Stimulated activated naive CD8-positive, alpha-beta T cell treated with anti-CD3 and anti-CD28 coated beads, Interleukin-15, Interleukin-2, amounts not matched to agents 100 ng/mL and 50 ng/mL, for 24 hours (primary cell): ENCODE results near the gene HLF.

ENCODE experiments used
- H3K27ac Mint-ChIP-seq: one replicate; pipeline ENCODE4 v1.8.0; 2021; ENCODE audit warnings: mild to moderate bottlenecking, mixed read lengths
- H3K27me3 Mint-ChIP-seq: one replicate; pipeline ENCODE4 v1.8.0; 2021; ENCODE audit warnings: mixed read lengths
- H3K36me3 Mint-ChIP-seq: one replicate; pipeline ENCODE4 v1.8.0; 2021; ENCODE audit warnings: low read depth, mixed read lengths
- H3K4me1 Mint-ChIP-seq: one replicate; pipeline ENCODE4 v1.8.0; 2021; ENCODE audit warnings: low read depth, mixed read lengths
- H3K4me3 Mint-ChIP-seq: one replicate; pipeline ENCODE4 v1.8.0; 2021; ENCODE audit warnings: mild to moderate bottlenecking, mixed read lengths
- H3K9me3 Mint-ChIP-seq: one replicate; pipeline ENCODE4 v1.8.0; 2021; ENCODE audit warnings: mixed read lengths

HLF gene

DNA sequence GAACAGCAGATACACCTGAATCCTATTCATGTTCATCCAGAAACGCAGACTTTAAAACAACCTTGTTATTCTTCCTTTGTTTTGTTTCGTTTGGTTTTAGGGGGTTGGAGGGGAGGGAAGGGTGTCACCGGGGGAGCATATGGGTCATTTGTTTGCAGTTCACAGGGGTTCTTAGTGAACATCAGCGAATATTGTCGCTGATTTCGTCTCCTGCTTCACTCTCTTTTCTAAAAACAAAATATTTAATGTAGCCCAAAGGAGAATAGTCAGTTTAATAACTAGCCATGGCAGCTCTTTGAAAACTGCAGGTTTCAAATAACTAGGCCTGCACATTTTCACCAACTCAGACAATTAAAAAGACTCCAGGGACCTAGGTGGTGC lies 37.6 kb downstream of the HLF start:
- Mint-ChIP-seq H3K4me1 (no peaks in the 10 kb centered on the region), H3K27ac (no peak overlapping the region)

DNA sequence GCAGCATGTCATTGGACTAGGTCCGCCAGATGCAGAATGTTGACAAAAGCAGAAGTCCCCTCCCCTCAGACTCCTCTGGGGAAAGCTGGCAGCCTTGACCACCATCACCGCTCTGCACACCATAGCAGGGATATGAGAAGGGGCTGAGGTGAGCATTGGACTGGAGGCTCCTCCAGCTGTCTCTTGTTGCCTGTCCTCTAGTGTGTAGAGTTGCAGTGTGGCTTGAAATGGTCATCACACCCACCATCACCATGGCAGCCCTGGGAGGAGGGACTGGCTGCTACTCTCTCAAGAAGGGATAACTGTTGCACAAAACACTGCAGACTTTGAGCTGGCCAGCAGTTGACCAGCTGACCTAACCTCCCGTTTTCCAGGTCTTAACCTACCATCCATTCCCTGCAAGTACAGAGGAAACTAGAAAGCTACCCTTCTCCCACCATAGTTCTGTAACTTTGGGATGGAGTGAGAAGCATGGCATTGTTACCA lies 38.3 kb downstream of the HLF start:
- Mint-ChIP-seq H3K27ac (no peak overlapping the region), H3K27me3 (peaks cover 14% of the 10 kb centered on the region), H3K9me3 (no peaks in the 10 kb centered on the region), H3K4me1 (no peaks in the 10 kb centered on the region), H3K4me3 (no peak overlapping the region), H3K36me3 (no peaks in the 10 kb centered on the region)

More for the DNA sequence above, 37.6 kb downstream of the HLF start:
- H3K36me3 Mint-ChIP-seq = no peaks in the 10 kb centered on the region
- no peaks in the 10 kb centered on the region for H3K9me3 Mint-ChIP-seq
- peaks cover 8% of the 10 kb centered on the region for H3K27me3 Mint-ChIP-seq
- no peak overlapping the region for H3K4me3 Mint-ChIP-seq

GRCh38 chr17:55303701-55304145 lies 39.0 kb downstream of the HLF start:
- Mint-ChIP-seq H3K4me1 (no peaks in the 10 kb centered on the region), H3K27me3 (peaks cover 18% of the 10 kb centered on the region), H3K27ac (no peak overlapping the region), H3K36me3 (no peaks in the 10 kb centered on the region), H3K4me3 (no peak overlapping the region), H3K9me3 (no peaks in the 10 kb centered on the region)

DNA sequence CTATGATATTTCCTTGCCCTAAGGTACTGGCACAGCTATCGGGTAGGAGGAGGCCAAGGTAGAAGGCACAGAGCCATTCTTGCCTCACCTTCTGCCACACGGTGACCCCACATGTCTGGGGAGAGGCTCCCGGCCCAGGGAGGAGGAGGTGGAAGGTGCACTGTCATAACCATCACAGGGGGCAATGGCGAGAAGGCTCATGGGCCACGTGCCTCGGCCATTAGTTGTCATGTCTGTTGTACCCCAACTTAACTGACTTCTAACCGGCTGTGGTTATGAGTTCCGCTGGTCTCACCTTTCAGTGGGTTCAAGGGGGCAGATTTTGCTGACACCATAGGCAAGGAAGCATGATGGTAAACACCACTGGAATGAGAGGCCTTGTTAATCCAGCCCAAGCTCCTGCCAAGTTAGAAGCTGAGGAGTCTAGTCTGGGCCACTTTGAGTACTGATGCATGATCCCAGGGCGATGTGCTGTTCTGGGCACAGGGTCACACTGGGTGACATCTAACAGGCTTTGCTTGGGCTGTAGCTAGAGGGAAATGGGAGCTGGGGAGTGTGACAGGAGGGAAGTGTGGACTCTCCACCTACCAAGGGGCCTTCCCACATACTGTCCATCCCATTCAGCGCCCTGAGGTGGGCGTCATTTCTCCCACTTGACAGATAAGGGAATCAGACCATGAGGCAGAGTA lies 39.6 kb downstream of the HLF start:
- H3K4me3 Mint-ChIP-seq = no peak overlapping the region
- H3K36me3 Mint-ChIP-seq = no peaks in the 10 kb centered on the region
- H3K4me1 Mint-ChIP-seq = no peaks in the 10 kb centered on the region
- peaks cover 20% of the 10 kb centered on the region for H3K27me3 Mint-ChIP-seq
- no peak overlapping the region for H3K27ac Mint-ChIP-seq
- no peaks in the 10 kb centered on the region for H3K9me3 Mint-ChIP-seq

- Mint-ChIP-seq H3K27ac (no peak overlapping the region), H3K27me3 (peaks cover 21% of the 10 kb centered on the region), H3K36me3 (no peaks in the 10 kb centered on the region), H3K4me3 (no peak overlapping the region), H3K9me3 (no peaks in the 10 kb centered on the region), H3K4me1 (no peaks in the 10 kb centered on the region)
Measured at GRCh38 chr17:55305321-55306087, 40.7 kb downstream of the HLF start.

GRCh38 chr17:55307879-55308278 lies 43.1 kb downstream of the HLF start:
- Mint-ChIP-seq H3K4me3 (no peak overlapping the region), H3K36me3 (no peaks in the 10 kb centered on the region), H3K4me1 (no peaks in the 10 kb centered on the region), H3K9me3 (no peaks in the 10 kb centered on the region), H3K27ac (no peak overlapping the region), H3K27me3 (peaks cover 23% of the 10 kb centered on the region)

- peaks cover 30% of the 10 kb centered on the region for H3K27me3 Mint-ChIP-seq
- no peak overlapping the region for H3K4me3 Mint-ChIP-seq
- H3K27ac Mint-ChIP-seq = no peak overlapping the region
Measured at GRCh38 chr17:55308613-55309391, 44.0 kb downstream of the HLF start.

GRCh38 chr17:55311767-55312375 lies 47.1 kb downstream of the HLF start:
- Mint-ChIP-seq H3K9me3 (no peaks in the 10 kb centered on the region), H3K27me3 (peaks cover 25% of the 10 kb centered on the region), H3K27ac (no peak overlapping the region), H3K4me3 (no peak overlapping the region), H3K4me1 (peaks cover 9% of the 10 kb centered on the region), H3K36me3 (no peaks in the 10 kb centered on the region)

More at GRCh38 chr17:55308613-55309391, 44.0 kb downstream of the HLF start:
- Mint-ChIP-seq H3K36me3 (no peaks in the 10 kb centered on the region), H3K9me3 (no peaks in the 10 kb centered on the region), H3K4me1 (no peaks in the 10 kb centered on the region)

DNA sequence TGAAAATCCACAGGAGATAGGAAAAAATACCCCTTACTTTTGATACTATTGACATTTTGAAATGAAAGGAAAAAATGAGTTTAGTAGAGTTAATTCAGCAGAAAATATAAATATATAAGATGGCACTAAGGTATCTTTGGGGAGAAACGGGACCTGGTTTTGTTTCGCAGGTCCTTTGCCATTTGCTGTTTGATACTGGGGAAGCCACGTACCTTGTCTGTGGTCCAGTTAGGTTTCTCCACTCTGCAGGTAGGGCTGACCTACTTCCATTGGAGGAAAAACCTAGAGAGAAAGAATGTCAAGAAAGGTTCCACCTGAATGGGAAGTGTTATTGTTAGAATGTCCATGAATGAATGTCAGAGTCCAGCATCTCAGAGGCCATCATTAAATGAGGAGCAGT lies 48.1 kb downstream of the HLF start:
- Mint-ChIP-seq H3K27me3 (peaks cover 17% of the 10 kb centered on the region), H3K9me3 (no peaks in the 10 kb centered on the region), H3K27ac (no peak overlapping the region), H3K36me3 (no peaks in the 10 kb centered on the region), H3K4me1 (peaks cover 9% of the 10 kb centered on the region), H3K4me3 (no peak overlapping the region)

DNA sequence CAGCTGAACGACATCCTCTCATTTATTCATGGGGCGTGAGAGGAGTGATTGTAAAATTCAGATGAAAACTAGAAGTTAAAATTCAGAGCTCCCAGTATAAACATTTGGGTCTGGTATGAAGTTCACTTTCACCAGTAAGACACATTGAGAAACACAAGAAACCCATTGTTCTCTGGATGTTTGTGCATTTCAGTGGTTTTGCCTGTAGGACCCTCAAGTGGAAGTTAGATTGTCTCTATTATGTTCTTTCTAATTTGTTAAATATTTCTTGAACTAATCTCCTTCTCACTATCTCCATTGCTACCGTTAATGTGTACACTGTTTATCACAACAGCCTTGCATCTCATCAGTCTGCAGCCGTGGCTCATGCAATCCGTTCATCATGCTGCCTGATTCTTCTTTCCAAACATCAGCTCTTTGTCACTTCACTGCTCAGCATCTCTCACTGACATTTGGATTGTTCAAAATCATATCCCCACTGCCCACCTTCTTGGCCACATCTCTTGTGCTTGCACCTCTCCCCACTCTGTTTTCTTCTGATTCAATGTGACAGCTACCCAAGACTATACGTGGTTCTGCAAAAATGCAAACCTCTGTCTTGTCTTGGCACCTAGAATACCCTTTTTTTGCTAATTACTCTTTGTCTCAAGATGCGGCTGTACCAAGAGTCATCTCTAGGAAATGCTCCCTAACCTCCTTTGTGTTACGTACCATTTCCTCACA lies 49.5 kb downstream of the HLF start:
- Mint-ChIP-seq H3K9me3 (no peaks in the 10 kb centered on the region), H3K4me3 (no peak overlapping the region), H3K4me1 (peaks cover 9% of the 10 kb centered on the region), H3K27ac (no peak overlapping the region), H3K36me3 (no peaks in the 10 kb centered on the region), H3K27me3 (peaks cover 11% of the 10 kb centered on the region)

GRCh38 chr17:55314784-55315491 lies 50.2 kb downstream of the HLF start:
- Mint-ChIP-seq H3K36me3 (no peaks in the 10 kb centered on the region), H3K9me3 (no peaks in the 10 kb centered on the region), H3K27ac (no peak overlapping the region), H3K4me1 (peaks cover 9% of the 10 kb centered on the region), H3K4me3 (no peak overlapping the region), H3K27me3 (peaks cover 9% of the 10 kb centered on the region)

DNA sequence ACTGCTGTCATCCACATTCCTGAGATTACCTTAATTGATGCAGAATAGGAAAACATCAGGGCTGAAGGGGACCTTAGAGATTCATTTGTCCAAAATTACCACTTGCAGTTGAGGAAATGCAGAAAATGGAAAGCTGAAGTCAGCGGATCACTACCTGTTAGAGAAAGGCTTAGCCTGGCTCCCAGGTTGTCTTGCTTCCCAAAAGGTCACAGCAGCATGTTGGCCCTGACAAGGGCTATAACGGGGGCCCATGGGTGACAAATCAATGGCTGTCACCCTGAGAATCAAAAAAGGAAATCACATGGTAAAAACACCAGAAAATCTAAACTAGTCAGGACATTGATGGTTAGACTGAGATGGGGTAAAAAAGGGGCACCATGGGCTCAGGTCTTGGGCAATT lies 51.7 kb downstream of the HLF start:
- peaks cover 9% of the 10 kb centered on the region for H3K4me1 Mint-ChIP-seq
- no peaks in the 10 kb centered on the region for H3K9me3 Mint-ChIP-seq
- peaks cover 9% of the 10 kb centered on the region for H3K27me3 Mint-ChIP-seq
- H3K27ac Mint-ChIP-seq = no peak overlapping the region
- H3K36me3 Mint-ChIP-seq = no peaks in the 10 kb centered on the region
- H3K4me3 Mint-ChIP-seq = no peak overlapping the region

DNA sequence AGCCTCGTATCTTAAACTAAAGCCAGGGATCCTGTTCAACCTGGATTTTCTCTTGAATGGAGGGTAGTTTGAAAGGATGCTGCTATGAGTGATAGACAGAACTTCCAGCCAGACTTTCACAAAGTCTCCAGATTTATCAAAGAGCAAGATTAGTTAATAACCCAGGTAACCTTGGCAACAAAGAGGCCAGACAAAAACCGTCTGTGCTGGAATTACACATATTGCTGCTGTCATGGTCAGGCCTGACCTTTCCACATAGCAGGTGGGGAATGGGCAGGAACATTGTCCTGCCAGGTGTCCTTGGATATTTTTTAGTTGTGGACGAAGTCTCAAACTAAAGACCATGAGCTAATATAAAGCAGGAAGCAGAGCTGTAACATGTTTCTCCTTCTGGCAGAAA lies 52.5 kb downstream of the HLF start:
- Mint-ChIP-seq H3K4me1 (peaks cover 9% of the 10 kb centered on the region), H3K27me3 (peaks cover 6% of the 10 kb centered on the region), H3K4me3 (no peak overlapping the region), H3K27ac (no peak overlapping the region), H3K9me3 (no peaks in the 10 kb centered on the region), H3K36me3 (no peaks in the 10 kb centered on the region)

DNA sequence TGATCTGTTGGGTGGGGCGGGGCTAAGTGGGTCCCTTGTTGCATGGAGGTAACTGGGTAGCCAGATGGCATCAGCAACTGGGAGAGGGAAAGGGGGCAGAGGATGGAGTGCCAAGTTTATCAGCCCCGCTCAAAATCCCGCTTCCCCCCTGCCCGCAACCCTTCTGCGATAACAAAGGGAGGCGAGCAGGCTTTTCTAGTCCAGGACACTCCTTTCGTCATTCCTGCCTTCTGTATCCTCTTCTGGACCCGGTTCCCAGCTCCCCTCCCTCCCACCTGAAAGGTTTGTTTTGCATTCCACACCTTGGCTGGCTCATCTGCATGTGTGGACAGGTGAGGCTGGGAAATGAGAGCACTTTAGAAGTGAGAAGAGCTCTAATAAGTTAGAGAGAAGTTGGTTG lies 53.3 kb downstream of the HLF start:
- peaks cover 5% of the 10 kb centered on the region for H3K27me3 Mint-ChIP-seq
- no peak overlapping the region for H3K4me3 Mint-ChIP-seq
- H3K9me3 Mint-ChIP-seq = no peaks in the 10 kb centered on the region

More for the DNA sequence above, 53.3 kb downstream of the HLF start:
- H3K4me1 Mint-ChIP-seq = peaks cover 9% of the 10 kb centered on the region
- H3K36me3 Mint-ChIP-seq = no peaks in the 10 kb centered on the region
- H3K27ac Mint-ChIP-seq = no peak overlapping the region
